HL-60 (cell line): ENCODE measurements around the gene ZNF675.
"Not testable (repeated sequence)": the region's sequence is repeated elsewhere in the genome, so short reads cannot be mapped to it uniquely, and the experiment has no call there.

Experiments
- DNase-seq, 2 experiments: peaks; one replicate each; pipeline ENCODE4 v3.0.0-alpha.2; 2010 to 2020; ENCODE audit warnings: low read depth in 1 of 2, low spot score in 1 of 2
- H3K27ac ChIP-seq: fragments of 250-450 bp; sonication (Bioruptor Pico); replicated peaks from 2 replicates; pipeline ENCODE4 v1.5.1; 2020; ENCODE audit warnings: mild to moderate bottlenecking, moderate library complexity
- H3K27me3 ChIP-seq: fragments of 250-450 bp; sonication (Bioruptor Pico); 2 replicates; pipeline ENCODE4 v1.5.1; 2021; ENCODE audit warnings: mild to moderate bottlenecking, moderate library complexity; ENCODE audit not compliant: insufficient read depth, poor library complexity, severe bottlenecking
- H3K4me3 ChIP-seq: replicated peaks from 2 replicates; pipeline ENCODE4 v1.5.1; 2011; ENCODE audit warnings: mild to moderate bottlenecking, control low read depth, low read length; ENCODE audit not compliant: insufficient read depth
- GABPA ChIP-seq: IDR thresholded peaks from 2 replicates; pipeline ENCODE4 v1.6.1; 2012; ENCODE audit warnings: low read depth
- REST ChIP-seq: IDR thresholded peaks from 2 replicates; pipeline ENCODE4 v1.6.1; 2012; ENCODE audit warnings: low read depth; ENCODE audit not compliant: insufficient replicate concordance
- SPI1 ChIP-seq: IDR thresholded peaks from 2 replicates; pipeline ENCODE4 v1.6.1; 2012; ENCODE audit warnings: low read depth, mild to moderate bottlenecking, borderline replicate concordance

Gene ZNF675

GRCh38 chr19:23665651-23666410, 21.2 kb downstream of the ZNF675 start:
- Histone ChIP-seq H3K27ac (no peak overlapping the region), H3K27me3 (no peaks in the 10 kb centered on the region), H3K4me3 (no peak overlapping the region)
- TF ChIP-seq REST (no peak), SPI1 (no peak), GABPA (no peak)
- DNase-seq, result no peak

- not testable (repeated sequence) for H3K27me3 ChIP-seq, DNase-seq, H3K4me3 ChIP-seq, H3K27ac ChIP-seq
Measured at GRCh38 chr19:23649817-23650216, 37.2 kb downstream of the ZNF675 start.
